ENCODE data around the gene GNAS-AS1.

The GNAS-AS1 gene

DNA sequence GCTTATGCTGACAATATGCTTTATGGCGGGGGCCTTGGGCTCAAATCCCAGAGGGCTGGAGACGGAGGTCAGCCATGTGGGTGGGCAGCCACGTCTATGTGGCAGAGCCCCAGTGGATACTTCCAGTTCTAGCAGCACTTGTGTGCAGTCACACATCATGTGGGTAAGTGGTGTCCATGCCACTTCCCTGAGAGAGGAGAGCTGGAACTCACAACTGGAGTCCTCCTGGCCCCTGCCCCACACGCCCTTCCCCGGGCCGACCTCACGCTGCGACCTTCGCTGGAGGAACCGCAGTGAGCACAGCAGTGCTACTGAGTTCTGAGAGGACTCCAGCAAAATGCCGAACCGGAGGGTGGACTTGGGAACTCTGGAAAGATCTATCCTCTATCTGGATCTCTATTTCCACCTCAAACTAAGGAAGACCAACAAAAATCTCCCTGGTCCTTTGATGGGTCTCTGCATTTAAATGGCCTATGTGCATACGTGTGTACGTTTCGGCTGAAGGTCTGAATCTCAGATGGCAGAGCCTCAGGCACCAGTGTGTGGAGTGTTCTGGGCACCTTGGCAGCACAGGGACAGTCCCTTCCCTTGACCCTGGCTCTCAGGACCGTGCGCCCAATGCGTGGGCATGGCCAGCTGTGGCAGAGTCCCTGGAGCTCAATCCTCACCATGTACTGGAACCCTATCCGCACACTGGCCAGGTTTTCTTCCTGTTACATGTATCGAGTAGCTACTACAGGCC is 55.4 kb downstream of the GNAS-AS1 start:
- no peak for DNase-seq
- no peaks in the 10 kb centered on the region for H3K4me1 ChIP-seq (ENCODE audit: control insufficient read depth, insufficient read depth, low read depth, low read length)
- no peaks in the 10 kb centered on the region for H3K36me3 ChIP-seq (ENCODE audit: control insufficient read depth in 1 of 2, insufficient read depth in 2 of 2, low read depth in 1 of 2, low read length in 2 of 2)
- WGBS, result 89% methylated on average over 20 of the region's 20 CpGs
- H2BK15ac ChIP-seq (ENCODE audit: low read depth, poor library complexity, severe bottlenecking), result no peak overlapping the region
- no peak overlapping the region for H3K27ac ChIP-seq (ENCODE audit: low read length, poor library complexity, severe bottlenecking)
- H3K23ac ChIP-seq (ENCODE audit: low read length in 2 of 2), result no peak overlapping the region
- peaks cover 29 to 57% of the 10 kb centered on the region in 2 experiments for H3K27me3 ChIP-seq (ENCODE audit: control insufficient read depth in 1 of 2, insufficient read depth in 1 of 2, low read length in 2 of 2)
- no peak overlapping the region for H4K8ac ChIP-seq (ENCODE audit: low read length)
- H2BK120ac ChIP-seq (ENCODE audit: low read depth, low read length), result no peak overlapping the region
- no peak overlapping the region for H3K4ac ChIP-seq (ENCODE audit: low read depth in 1 of 2, low read length in 2 of 2)
- no peak overlapping the region for H3K14ac ChIP-seq (ENCODE audit: low read length in 2 of 2)
- H2BK12ac ChIP-seq (ENCODE audit: low read length in 2 of 2), result no peak overlapping the region
- H2AFZ ChIP-seq (ENCODE audit: low read depth, low read length), result no peak overlapping the region
- no peaks in the 10 kb centered on the region for H3K9me3 ChIP-seq (ENCODE audit: control insufficient read depth, low read length)
- H4K91ac ChIP-seq (ENCODE audit: low read length), result no peak overlapping the region
- no peak overlapping the region for H3K4me3 ChIP-seq (ENCODE audit: insufficient read depth in 1 of 2, low read depth in 1 of 2, low read length in 2 of 2)
- no peak overlapping the region for H3K9ac ChIP-seq (ENCODE audit: low read length)
- no peak overlapping the region for H3K4me2 ChIP-seq (ENCODE audit: low read length, poor library complexity, severe bottlenecking)
- H3K79me1 ChIP-seq (replicated peaks; ENCODE audit: low read length, poor library complexity, severe bottlenecking), result no peaks in the 10 kb centered on the region
- no peak overlapping the region for H3K18ac ChIP-seq (ENCODE audit: low read depth in 1 of 2, low read length in 2 of 2)
- no peak overlapping the region for H2BK5ac ChIP-seq (ENCODE audit: low read depth, low read length, poor library complexity, severe bottlenecking)
- H2AK5ac ChIP-seq (ENCODE audit: low read length, severe bottlenecking), result no peak overlapping the region

DNA sequence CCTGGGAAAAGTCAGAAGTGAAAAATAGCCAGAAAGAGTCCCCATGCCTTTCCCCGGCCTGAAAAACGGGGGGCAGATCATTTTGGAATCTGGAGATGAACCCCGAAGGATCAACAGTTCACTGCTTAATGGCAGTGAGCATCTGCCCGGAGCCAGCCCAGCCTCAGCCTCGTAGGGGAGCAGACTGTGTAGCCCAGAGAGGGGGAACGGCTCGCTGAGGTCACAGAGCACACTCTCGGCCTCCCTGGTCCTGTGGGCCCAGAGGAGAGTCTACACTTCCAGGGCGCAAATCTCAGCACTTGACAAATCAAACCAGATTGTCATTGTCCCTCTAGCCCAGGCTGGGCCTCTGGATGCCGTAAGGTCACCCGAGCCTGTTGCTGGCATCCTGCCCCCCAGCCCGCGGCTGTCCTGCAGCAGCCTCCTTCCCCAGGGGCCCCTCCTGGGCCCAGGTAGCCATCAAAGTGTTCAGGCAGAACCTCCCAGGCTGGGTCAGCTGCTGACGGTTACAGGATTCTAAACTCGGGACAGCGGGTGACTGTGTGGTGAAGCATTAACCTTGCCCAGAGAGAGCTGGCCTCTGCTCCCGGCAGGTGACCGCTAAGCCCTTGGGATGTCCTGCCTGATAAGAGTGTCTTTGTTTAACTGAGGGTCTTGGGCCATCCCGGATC is 56.1 kb downstream of the GNAS-AS1 start:
- Histone ChIP-seq H3K4me3 (ENCODE audit: insufficient read depth in 1 of 2, low read depth in 1 of 2, low read length in 2 of 2) (no peak overlapping the region), H4K8ac (ENCODE audit: low read length) (no peak overlapping the region), H2AK5ac (ENCODE audit: low read length, severe bottlenecking) (no peak overlapping the region), H3K4me1 (ENCODE audit: control insufficient read depth, insufficient read depth, low read depth, low read length) (no peaks in the 10 kb centered on the region), H3K9ac (ENCODE audit: low read length) (no peak overlapping the region), H3K79me1 (replicated peaks; ENCODE audit: low read length, poor library complexity, severe bottlenecking) (no peaks in the 10 kb centered on the region), H2BK12ac (ENCODE audit: low read length in 2 of 2) (no peak overlapping the region), H3K23ac (ENCODE audit: low read length in 2 of 2) (no peak overlapping the region), H3K36me3 (ENCODE audit: control insufficient read depth in 1 of 2, insufficient read depth in 2 of 2, low read depth in 1 of 2, low read length in 2 of 2) (no peaks in the 10 kb centered on the region), H3K4me2 (ENCODE audit: low read length, poor library complexity, severe bottlenecking) (no peak overlapping the region), H3K27me3 (ENCODE audit: control insufficient read depth in 1 of 2, insufficient read depth in 1 of 2, low read length in 2 of 2) (peaks cover 30 to 58% of the 10 kb centered on the region in 2 experiments), H3K9me3 (ENCODE audit: control insufficient read depth, low read length) (no peaks in the 10 kb centered on the region), H4K91ac (ENCODE audit: low read length) (no peak overlapping the region), H3K4ac (ENCODE audit: low read depth in 1 of 2, low read length in 2 of 2) (no peak overlapping the region), H3K18ac (ENCODE audit: low read depth in 1 of 2, low read length in 2 of 2) (no peak overlapping the region), H2BK5ac (ENCODE audit: low read depth, low read length, poor library complexity, severe bottlenecking) (no peak overlapping the region), H2BK15ac (ENCODE audit: low read depth, poor library complexity, severe bottlenecking) (no peak overlapping the region), H2AFZ (ENCODE audit: low read depth, low read length) (no peak overlapping the region), H3K14ac (ENCODE audit: low read length in 2 of 2) (no peak overlapping the region), H3K27ac (ENCODE audit: low read length, poor library complexity, severe bottlenecking) (no peak overlapping the region), H2BK120ac (ENCODE audit: low read depth, low read length) (no peak overlapping the region)
- no peak for DNase-seq
- WGBS, result 84% methylated on average over 19 of the region's 19 CpGs

DNA sequence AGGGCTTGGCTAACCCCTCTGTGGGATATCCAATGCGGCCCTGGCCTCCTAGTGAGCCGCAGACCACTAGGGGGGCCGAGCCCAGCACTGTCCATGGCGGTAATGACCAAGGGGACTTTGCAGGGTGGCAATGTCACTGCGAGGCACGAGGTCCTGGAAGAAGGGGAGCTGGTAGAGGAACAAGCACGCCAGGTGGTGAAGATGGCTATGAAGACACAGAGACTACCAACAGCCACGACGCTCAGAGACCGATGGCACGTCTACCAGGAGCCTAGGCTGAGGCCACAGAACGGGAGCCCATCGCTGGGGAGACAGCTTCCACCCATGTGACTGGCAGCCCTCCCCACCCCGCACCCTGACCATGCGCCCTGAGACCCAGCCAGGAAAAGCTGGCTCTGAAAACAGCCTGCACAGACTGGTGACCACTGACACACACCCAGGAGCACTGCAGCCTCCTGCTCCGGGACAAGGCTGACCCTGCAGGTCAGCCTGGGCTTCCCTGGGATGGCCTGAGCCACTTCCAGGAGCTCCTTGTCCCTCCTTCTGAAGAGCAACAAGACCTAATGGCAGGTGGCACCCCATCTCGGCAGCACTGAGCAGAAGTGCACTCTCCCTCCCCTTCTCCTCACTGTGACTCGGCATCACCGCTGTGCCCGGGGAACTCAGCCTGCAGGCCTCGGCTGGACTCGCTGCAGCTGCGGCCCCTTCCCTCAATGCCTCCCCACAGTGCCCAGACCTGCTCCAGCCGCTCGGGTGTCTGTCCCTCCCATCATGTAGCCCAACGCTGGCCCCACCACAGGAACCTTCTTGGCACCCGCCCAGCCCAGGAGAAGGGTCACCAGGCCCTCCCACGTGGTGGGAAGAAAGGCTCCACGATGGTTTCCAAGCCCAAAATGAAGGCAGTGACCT is 56.9 kb downstream of the GNAS-AS1 start:
- no peak overlapping the region for H2BK12ac ChIP-seq (ENCODE audit: low read length in 2 of 2)
- no peak overlapping the region for H3K14ac ChIP-seq (ENCODE audit: low read length in 2 of 2)
- no peak overlapping the region for H4K8ac ChIP-seq (ENCODE audit: low read length)
- H2BK120ac ChIP-seq (ENCODE audit: low read depth, low read length), result no peak overlapping the region
- no peaks in the 10 kb centered on the region for H3K9me3 ChIP-seq (ENCODE audit: control insufficient read depth, low read length)
- H2BK15ac ChIP-seq (ENCODE audit: low read depth, poor library complexity, severe bottlenecking), result no peak overlapping the region
- no peak overlapping the region for H2BK5ac ChIP-seq (ENCODE audit: low read depth, low read length, poor library complexity, severe bottlenecking)
- no peak overlapping the region for H3K4me2 ChIP-seq (ENCODE audit: low read length, poor library complexity, severe bottlenecking)
- no peak overlapping the region for H3K18ac ChIP-seq (ENCODE audit: low read depth in 1 of 2, low read length in 2 of 2)
- H3K4ac ChIP-seq (ENCODE audit: low read depth in 1 of 2, low read length in 2 of 2), result no peak overlapping the region
- H2AFZ ChIP-seq (ENCODE audit: low read depth, low read length), result no peak overlapping the region
- no peak overlapping the region for H3K27ac ChIP-seq (ENCODE audit: low read length, poor library complexity, severe bottlenecking)
- H3K4me3 ChIP-seq (ENCODE audit: insufficient read depth in 1 of 2, low read depth in 1 of 2, low read length in 2 of 2), result no peak overlapping the region
- DNase-seq, result no peak
- no peaks in the 10 kb centered on the region for H3K79me1 ChIP-seq (replicated peaks; ENCODE audit: low read length, poor library complexity, severe bottlenecking)
- no peak overlapping the region for H3K9ac ChIP-seq (ENCODE audit: low read length)
- no peak overlapping the region for H4K91ac ChIP-seq (ENCODE audit: low read length)
- WGBS, result 89% methylated on average over 29 of the region's 29 CpGs
- H3K27me3 ChIP-seq (ENCODE audit: control insufficient read depth in 1 of 2, insufficient read depth in 1 of 2, low read length in 2 of 2), result peaks cover 31 to 67% of the 10 kb centered on the region in 2 experiments
- no peaks in the 10 kb centered on the region for H3K36me3 ChIP-seq (ENCODE audit: control insufficient read depth in 1 of 2, insufficient read depth in 2 of 2, low read depth in 1 of 2, low read length in 2 of 2)
- H3K4me1 ChIP-seq (ENCODE audit: control insufficient read depth, insufficient read depth, low read depth, low read length), result no peaks in the 10 kb centered on the region
- H3K23ac ChIP-seq (ENCODE audit: low read length in 2 of 2), result no peak overlapping the region
- no peak overlapping the region for H2AK5ac ChIP-seq (ENCODE audit: low read length, severe bottlenecking)

DNA sequence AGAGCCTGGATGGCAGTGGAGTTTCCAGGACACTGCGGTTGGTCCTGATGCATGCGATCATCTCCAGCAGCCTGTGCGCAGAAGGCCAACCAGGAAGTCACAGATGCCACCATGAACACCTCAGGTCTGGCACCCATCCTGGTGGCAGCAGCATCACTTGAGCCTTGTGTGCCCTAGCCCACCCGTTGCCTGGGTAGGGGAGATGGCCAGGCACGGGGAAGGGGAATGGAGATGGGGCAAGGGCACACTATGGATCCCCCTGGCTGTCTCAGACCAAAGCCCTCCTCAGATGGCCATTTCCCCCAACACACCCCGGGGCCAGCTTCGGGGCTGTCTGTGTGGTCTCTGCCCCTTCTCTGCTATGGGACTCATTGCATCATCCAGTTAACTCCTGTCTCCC is 58.3 kb downstream of the GNAS-AS1 start:
- no peaks in the 10 kb centered on the region for H3K9me3 ChIP-seq (ENCODE audit: control insufficient read depth, low read length)
- H2AFZ ChIP-seq (ENCODE audit: low read depth, low read length), result no peak overlapping the region
- H2BK12ac ChIP-seq (ENCODE audit: low read length in 2 of 2), result no peak overlapping the region
- H3K36me3 ChIP-seq (ENCODE audit: control insufficient read depth in 1 of 2, insufficient read depth in 2 of 2, low read depth in 1 of 2, low read length in 2 of 2), result no peaks in the 10 kb centered on the region
- no peak overlapping the region for H2AK5ac ChIP-seq (ENCODE audit: low read length, severe bottlenecking)
- H2BK120ac ChIP-seq (ENCODE audit: low read depth, low read length), result no peak overlapping the region
- DNase-seq, result no peak
- no peak overlapping the region for H3K14ac ChIP-seq (ENCODE audit: low read length in 2 of 2)
- no peak overlapping the region for H4K91ac ChIP-seq (ENCODE audit: low read length)
- no peak overlapping the region for H2BK5ac ChIP-seq (ENCODE audit: low read depth, low read length, poor library complexity, severe bottlenecking)
- H3K23ac ChIP-seq (ENCODE audit: low read length in 2 of 2), result no peak overlapping the region
- H3K27ac ChIP-seq (ENCODE audit: low read length, poor library complexity, severe bottlenecking), result no peak overlapping the region
- H3K4ac ChIP-seq (ENCODE audit: low read depth in 1 of 2, low read length in 2 of 2), result no peak overlapping the region
- H2BK15ac ChIP-seq (ENCODE audit: low read depth, poor library complexity, severe bottlenecking), result no peak overlapping the region
- H3K18ac ChIP-seq (ENCODE audit: low read depth in 1 of 2, low read length in 2 of 2), result no peak overlapping the region
- H3K4me1 ChIP-seq (ENCODE audit: control insufficient read depth, insufficient read depth, low read depth, low read length), result no peaks in the 10 kb centered on the region
- no peak overlapping the region for H3K4me2 ChIP-seq (ENCODE audit: low read length, poor library complexity, severe bottlenecking)
- no peak overlapping the region for H3K4me3 ChIP-seq (ENCODE audit: insufficient read depth in 1 of 2, low read depth in 1 of 2, low read length in 2 of 2)
- peaks cover 32 to 78% of the 10 kb centered on the region in 2 experiments for H3K27me3 ChIP-seq (ENCODE audit: control insufficient read depth in 1 of 2, insufficient read depth in 1 of 2, low read length in 2 of 2)
- no peak overlapping the region for H3K9ac ChIP-seq (ENCODE audit: low read length)
- H4K8ac ChIP-seq (ENCODE audit: low read length), result no peak overlapping the region
- WGBS, result 85% methylated on average over 6 of the region's 7 CpGs
- no peaks in the 10 kb centered on the region for H3K79me1 ChIP-seq (replicated peaks; ENCODE audit: low read length, poor library complexity, severe bottlenecking)
